GM10266 (cell line): ENCODE results near the gene ANO9.

Experiments used
- DNase-seq: peaks from one replicate; pipeline ENCODE4 v3.0.0; 2012; ENCODE audit errors: extremely low spot score
- CTCF ChIP-seq: IDR thresholded peaks from 2 replicates; pipeline ENCODE4 v1.5.1; 2012; ENCODE audit warnings: mild to moderate bottlenecking, low read depth; ENCODE audit not compliant: control insufficient read depth, insufficient read depth; ENCODE audit errors: missing control alignments

Gene ANO9

DNA sequence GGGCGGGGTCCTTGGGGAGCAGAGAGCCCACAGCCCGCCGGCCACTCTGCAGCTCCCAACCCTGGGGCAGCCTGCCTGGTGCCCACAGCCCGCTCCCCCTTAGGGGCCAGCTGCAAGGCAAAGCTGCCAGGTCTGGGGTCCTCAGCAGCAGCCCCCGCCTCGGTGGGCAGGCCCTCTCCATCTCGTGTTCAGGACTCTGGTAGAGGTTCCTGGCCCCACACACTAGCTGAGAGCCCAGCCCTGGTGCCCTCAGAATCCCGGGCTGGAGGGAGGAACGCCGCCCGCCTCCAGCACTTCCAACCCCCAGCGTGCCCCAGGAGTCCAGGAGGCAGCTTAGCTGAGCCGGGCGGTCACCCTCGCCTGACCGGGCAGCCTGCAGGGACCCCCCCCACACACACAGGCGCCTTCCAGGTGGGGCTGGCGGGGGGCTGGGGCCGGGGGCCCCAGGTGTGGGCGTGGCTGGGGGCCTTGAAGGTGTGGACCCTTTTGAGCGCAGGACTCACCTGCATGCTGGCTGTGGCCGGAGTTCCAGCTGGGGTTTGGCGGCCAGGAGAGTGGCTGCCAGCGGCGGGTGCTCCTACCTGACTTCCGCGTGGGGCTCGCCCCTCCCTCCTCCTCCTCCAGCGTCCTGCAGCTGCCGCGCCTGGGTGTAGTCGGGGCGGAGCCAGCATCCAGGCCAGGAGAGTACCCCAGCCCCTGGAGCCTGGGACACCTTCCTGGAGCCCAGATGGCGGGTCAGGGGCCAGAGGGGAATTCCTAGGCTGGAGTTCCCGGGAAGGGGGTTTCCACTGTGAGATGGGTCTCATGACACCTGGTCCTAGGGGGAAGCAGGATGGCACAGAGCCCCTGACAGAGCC is at the start of gene ANO9:
Gene ANO9, minus strand, starts transcription at position 594 of the 857 bp plus-strand sequence. Its CDS starts 85 bp downstream, at position 509.
- DNase-seq, result peak; percentile 92

GRCh38 chr11:491358-491757 is 49.5 kb upstream of the ANO9 start:
- TF ChIP-seq CTCF, result no peak
- DNase-seq, result no peak

More for the DNA sequence above, at the start of gene ANO9:
- no peak for TF ChIP-seq CTCF

GRCh38 chr11:490930-491260 is 49.1 kb upstream of the ANO9 start:
- TF ChIP-seq CTCF, result no peak
- DNase-seq, result no peak

GRCh38 chr11:490186-490929 is 48.5 kb upstream of the ANO9 start:
- peak; percentile 28 for DNase-seq
- TF ChIP-seq CTCF, result no peak

GRCh38 chr11:489610-490185 is 47.9 kb upstream of the ANO9 start:
- TF ChIP-seq CTCF, result no peak
- DNase-seq, result no peak

GRCh38 chr11:488992-489391 is 47.2 kb upstream of the ANO9 start:
- no peak for DNase-seq
- no peak for TF ChIP-seq CTCF
